ENCODE measurements around the gene TEKT5. TPM values are rescaled to one million over a fixed set of nuclear protein-coding genes. Genes with fewer than 3 reads are reported as not detected.
"Not testable (repeated sequence)": the region's sequence is repeated elsewhere in the genome, so short reads cannot be mapped to it uniquely, and the experiment has no call there.

The TEKT5 gene
- total RNA-seq, 1 donor from 2014 or later, result not detected

DNA sequence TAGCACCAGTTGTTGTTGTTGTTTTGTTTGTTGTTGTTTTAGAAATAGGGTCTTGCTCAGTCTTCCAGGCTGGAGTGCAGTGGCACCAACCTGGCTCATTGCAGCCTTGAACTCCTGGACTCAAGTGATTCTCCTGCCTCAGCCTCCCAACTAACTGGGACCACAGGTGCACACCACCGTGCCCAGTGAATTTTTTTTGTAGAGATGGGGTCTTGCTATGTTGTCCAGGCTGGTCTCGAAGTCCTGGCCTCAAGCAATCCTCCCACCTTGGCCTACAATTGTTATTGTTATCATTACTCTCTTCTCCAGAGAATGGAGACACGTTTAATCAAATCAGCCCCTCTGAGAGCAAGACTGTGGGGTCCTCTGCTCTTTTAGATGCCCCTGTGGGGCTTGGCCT lies 71.7 kb downstream of the TEKT5 start:
- no peak overlapping the region for H3K4me3 ChIP-seq (ENCODE audit: low read length in 3 of 3)
- H3K36me3 ChIP-seq (ENCODE audit: control insufficient read depth in 3 of 3, insufficient read depth in 3 of 3, low read length in 3 of 3), result no peaks in the 10 kb centered on the region
- peaks cover 3 to 16% (median 4%) of the 10 kb centered on the region in 3 donors for H3K27me3 ChIP-seq (ENCODE audit: control insufficient read depth in 3 of 3, insufficient read depth in 3 of 3, low read length in 3 of 3)
- no peak overlapping the region for H3K9ac ChIP-seq (ENCODE audit: low read depth in 1 of 3, low read length in 3 of 3)
- H3K9me3 ChIP-seq (ENCODE audit: control insufficient read depth in 3 of 3, low read length in 3 of 3), result no peaks in the 10 kb centered on the region
- peaks cover 0 to 6% (median 2%) of the 10 kb centered on the region in 3 donors for H3K4me1 ChIP-seq (ENCODE audit: control insufficient read depth in 3 of 3, insufficient read depth in 3 of 3, low read length in 3 of 3)
- H3K27ac ChIP-seq (ENCODE audit: low read depth, low read length), result no peak overlapping the region

DNA sequence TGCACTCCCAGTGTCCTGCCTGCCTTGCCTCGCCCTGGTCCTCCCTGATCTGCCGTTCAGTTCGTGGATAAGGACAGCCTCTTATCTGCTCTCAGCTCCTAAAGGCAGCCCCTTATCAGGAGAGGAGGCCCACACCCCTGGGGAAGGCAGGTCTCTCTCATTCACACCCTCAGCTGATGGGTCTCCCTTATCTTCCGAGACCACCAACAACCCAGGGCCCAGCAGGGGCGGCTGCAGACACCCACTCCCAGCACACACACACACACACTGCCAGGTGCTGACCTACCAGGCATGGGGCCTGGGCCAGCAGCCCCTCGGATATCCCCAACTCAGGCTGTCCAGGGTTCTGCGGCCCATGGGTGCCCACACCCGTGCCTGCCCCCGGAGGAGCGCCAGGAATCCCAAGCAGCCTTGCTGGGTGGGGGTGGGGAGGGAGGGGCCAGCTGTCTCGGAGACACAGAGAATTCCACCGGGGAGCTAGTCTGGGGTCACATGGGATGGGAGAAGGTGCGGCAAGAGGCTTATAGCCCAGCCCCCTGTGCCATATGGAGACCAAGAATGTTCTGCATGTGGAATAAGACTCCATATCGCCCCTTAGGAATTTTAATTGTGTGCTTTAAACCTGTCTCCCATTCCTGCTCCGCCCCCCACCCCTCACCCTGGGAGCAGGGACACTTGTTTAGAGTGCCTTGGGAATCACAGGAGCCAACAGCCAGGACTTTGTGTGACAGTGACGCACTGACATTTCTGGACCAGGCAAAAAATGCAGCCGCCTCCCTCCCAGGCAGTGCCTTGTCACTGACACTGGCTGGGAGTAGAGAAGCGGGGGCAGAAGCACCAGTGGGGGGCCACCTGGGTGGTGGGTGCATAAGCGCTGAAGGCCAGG lies 72.5 kb downstream of the TEKT5 start:
- H3K4me3 ChIP-seq (ENCODE audit: low read length in 3 of 3), result no peak overlapping the region
- H3K9me3 ChIP-seq (ENCODE audit: control insufficient read depth in 3 of 3, low read length in 3 of 3), result no peaks in the 10 kb centered on the region
- H3K4me1 ChIP-seq (ENCODE audit: control insufficient read depth in 3 of 3, insufficient read depth in 3 of 3, low read length in 3 of 3), result peaks cover 2 to 6% (median 5%) of the 10 kb centered on the region in 3 donors
- H3K27ac ChIP-seq (ENCODE audit: low read depth, low read length), result no peak overlapping the region
- no peaks in the 10 kb centered on the region for H3K36me3 ChIP-seq (ENCODE audit: control insufficient read depth in 3 of 3, insufficient read depth in 3 of 3, low read length in 3 of 3)
- peaks cover 3 to 19% (median 4%) of the 10 kb centered on the region in 3 donors for H3K27me3 ChIP-seq (ENCODE audit: control insufficient read depth in 3 of 3, insufficient read depth in 3 of 3, low read length in 3 of 3)
- no peak overlapping the region for H3K9ac ChIP-seq (ENCODE audit: low read depth in 1 of 3, low read length in 3 of 3)

DNA sequence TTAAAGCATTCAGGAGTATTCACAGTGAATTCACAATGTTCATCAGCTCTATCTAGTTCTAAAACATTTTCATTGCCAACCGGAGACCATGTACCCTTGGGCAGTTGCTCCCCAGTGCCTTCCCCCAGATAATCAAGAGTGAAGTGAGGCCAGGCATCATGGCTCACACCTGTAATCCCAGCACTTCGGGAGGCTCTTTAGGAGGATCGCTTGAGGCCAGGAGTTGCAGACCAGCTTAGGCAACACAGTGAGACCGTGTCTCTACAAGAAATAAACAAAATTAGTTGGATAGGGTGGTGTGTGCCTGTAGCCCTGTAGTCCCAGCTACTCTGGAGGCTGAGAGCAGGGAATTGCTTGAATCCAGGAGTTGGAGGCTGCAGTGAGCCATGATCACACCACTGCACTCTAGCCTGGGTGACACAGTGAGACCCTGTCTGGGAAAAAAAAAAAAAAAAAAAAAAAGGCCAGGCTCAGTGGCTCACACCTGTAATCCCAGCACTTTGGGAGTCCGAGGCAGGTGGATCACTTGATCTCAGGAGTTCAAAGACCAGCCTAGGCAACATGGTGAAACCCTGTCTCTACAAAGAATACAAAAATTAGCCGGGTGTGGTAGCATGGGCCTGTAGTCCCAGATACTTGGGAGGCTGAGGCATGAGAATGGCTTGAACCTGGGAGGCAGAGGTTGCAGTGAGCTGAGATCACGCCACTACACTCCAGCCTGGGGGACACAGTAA lies 73.3 kb downstream of the TEKT5 start:
- peaks cover 3 to 21% (median 7%) of the 10 kb centered on the region in 3 donors for H3K27me3 ChIP-seq (ENCODE audit: control insufficient read depth in 3 of 3, insufficient read depth in 3 of 3, low read length in 3 of 3)
- not testable (repeated sequence) for H3K4me3 ChIP-seq (ENCODE audit: low read length in 3 of 3); H3K27ac ChIP-seq (ENCODE audit: low read depth, low read length); H3K9me3 ChIP-seq (ENCODE audit: control insufficient read depth in 3 of 3, low read length in 3 of 3); H3K9ac ChIP-seq (ENCODE audit: low read depth in 1 of 3, low read length in 3 of 3); H3K36me3 ChIP-seq (ENCODE audit: control insufficient read depth in 3 of 3, insufficient read depth in 3 of 3, low read length in 3 of 3)
- peaks cover 9 to 11% (median 9%) of the 10 kb centered on the region in 3 donors for H3K4me1 ChIP-seq (ENCODE audit: control insufficient read depth in 3 of 3, insufficient read depth in 3 of 3, low read length in 3 of 3)

DNA sequence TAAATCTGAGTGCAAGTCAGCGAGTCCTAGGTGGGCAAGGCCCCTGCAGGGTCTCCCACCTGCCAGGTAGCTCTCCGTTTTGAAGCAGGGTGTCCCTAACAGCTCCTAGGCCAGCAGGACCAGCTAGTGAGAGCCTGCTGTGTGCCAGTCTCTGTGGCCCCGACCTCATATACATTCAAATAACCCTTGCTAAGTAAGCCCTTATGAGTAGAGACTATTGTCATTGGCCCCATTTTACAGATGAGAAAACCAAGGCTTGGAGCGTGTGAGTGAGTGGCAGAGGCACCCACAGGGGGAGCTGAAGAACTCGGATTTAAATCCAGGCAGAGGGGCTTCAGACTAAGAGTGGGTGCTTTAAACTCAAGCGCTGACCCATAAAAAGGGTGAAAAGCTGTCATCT lies 74.6 kb downstream of the TEKT5 start:
- no peak overlapping the region for H3K9ac ChIP-seq (ENCODE audit: low read depth in 1 of 3, low read length in 3 of 3)
- H3K4me1 ChIP-seq (ENCODE audit: control insufficient read depth in 3 of 3, insufficient read depth in 3 of 3, low read length in 3 of 3), result peaks cover 9 to 11% (median 9%) of the 10 kb centered on the region in 3 donors
- H3K27me3 ChIP-seq (ENCODE audit: control insufficient read depth in 3 of 3, insufficient read depth in 3 of 3, low read length in 3 of 3), result peaks cover 3 to 21% (median 7%) of the 10 kb centered on the region in 3 donors
- no peak overlapping the region for H3K27ac ChIP-seq (ENCODE audit: low read depth, low read length)
- H3K9me3 ChIP-seq (ENCODE audit: control insufficient read depth in 3 of 3, low read length in 3 of 3), result no peaks in the 10 kb centered on the region
- no peaks in the 10 kb centered on the region for H3K36me3 ChIP-seq (ENCODE audit: control insufficient read depth in 3 of 3, insufficient read depth in 3 of 3, low read length in 3 of 3)
- H3K4me3 ChIP-seq (ENCODE audit: low read length in 3 of 3), result no peak overlapping the region

DNA sequence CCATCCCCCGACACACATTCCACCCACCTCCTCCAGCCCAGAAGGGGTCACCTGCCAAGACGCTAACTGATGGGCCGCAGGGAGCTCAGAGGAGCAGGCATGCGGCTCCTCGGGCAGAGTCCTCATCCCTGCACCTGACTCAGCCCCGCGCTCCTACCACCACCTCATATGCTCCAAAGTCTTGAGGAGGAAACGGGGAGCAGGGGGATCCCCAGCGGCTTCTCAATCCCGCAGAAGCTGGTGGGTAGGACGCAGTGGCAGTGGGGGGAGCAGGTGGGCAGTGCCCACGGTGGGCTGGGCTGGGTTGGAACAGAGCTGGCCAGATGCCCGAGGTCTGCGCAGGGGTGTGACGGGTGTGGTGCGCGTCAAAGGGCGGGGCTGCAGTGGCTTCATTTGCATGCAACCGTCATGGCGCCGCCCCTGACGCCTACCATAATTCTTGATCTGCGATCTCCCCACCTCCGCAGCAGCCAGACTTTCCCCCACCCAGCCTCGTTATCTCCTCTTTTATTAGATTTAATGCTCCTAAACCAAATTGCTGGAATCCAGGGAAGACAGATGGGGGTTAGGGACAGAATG lies 75.4 kb downstream of the TEKT5 start:
- Histone ChIP-seq H3K27me3 (ENCODE audit: control insufficient read depth in 3 of 3, insufficient read depth in 3 of 3, low read length in 3 of 3) (peaks cover 3 to 21% (median 7%) of the 10 kb centered on the region in 3 donors), H3K4me3 (ENCODE audit: low read length in 3 of 3) (peak overlapping the region in 2 of 3 donors; percentile 19 to 35), H3K9me3 (ENCODE audit: control insufficient read depth in 3 of 3, low read length in 3 of 3) (no peaks in the 10 kb centered on the region), H3K4me1 (ENCODE audit: control insufficient read depth in 3 of 3, insufficient read depth in 3 of 3, low read length in 3 of 3) (peaks cover 9 to 11% (median 9%) of the 10 kb centered on the region in 3 donors), H3K9ac (ENCODE audit: low read depth in 1 of 3, low read length in 3 of 3) (no peak overlapping the region), H3K36me3 (ENCODE audit: control insufficient read depth in 3 of 3, insufficient read depth in 3 of 3, low read length in 3 of 3) (no peaks in the 10 kb centered on the region), H3K27ac (ENCODE audit: low read depth, low read length) (no peak overlapping the region)

DNA sequence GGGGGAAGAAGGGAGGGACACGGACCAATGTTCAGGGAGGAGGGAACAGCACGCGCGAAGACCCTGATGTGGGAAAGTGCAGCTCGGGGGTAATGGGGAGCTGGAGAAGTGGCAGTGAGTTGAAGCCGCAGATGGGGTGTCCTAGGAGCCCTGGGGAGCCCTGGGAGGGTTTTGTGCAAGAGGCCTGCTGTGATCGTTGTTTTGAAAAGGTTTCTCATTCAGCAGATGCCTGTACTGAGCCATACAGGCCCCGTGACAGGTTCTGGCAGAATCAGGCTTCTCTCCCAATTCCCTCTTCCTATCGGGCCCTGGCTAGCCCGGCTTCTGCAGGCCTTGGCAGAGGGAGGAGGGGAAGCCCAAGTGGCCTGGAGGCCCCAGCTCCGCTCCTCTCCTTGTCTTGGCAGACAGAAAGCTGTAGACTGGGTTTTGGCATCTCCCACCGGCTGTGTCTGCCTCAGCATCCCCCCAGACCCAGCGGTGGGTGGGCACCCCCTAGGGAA lies 76.0 kb downstream of the TEKT5 start:
- Histone ChIP-seq H3K27me3 (ENCODE audit: control insufficient read depth in 3 of 3, insufficient read depth in 3 of 3, low read length in 3 of 3) (peaks cover 3 to 21% (median 7%) of the 10 kb centered on the region in 3 donors), H3K4me3 (ENCODE audit: low read length in 3 of 3) (no peak overlapping the region), H3K9ac (ENCODE audit: low read depth in 1 of 3, low read length in 3 of 3) (no peak overlapping the region), H3K27ac (ENCODE audit: low read depth, low read length) (no peak overlapping the region), H3K36me3 (ENCODE audit: control insufficient read depth in 3 of 3, insufficient read depth in 3 of 3, low read length in 3 of 3) (no peaks in the 10 kb centered on the region), H3K4me1 (ENCODE audit: control insufficient read depth in 3 of 3, insufficient read depth in 3 of 3, low read length in 3 of 3) (peaks cover 9 to 11% (median 9%) of the 10 kb centered on the region in 3 donors), H3K9me3 (ENCODE audit: control insufficient read depth in 3 of 3, low read length in 3 of 3) (no peaks in the 10 kb centered on the region)

DNA sequence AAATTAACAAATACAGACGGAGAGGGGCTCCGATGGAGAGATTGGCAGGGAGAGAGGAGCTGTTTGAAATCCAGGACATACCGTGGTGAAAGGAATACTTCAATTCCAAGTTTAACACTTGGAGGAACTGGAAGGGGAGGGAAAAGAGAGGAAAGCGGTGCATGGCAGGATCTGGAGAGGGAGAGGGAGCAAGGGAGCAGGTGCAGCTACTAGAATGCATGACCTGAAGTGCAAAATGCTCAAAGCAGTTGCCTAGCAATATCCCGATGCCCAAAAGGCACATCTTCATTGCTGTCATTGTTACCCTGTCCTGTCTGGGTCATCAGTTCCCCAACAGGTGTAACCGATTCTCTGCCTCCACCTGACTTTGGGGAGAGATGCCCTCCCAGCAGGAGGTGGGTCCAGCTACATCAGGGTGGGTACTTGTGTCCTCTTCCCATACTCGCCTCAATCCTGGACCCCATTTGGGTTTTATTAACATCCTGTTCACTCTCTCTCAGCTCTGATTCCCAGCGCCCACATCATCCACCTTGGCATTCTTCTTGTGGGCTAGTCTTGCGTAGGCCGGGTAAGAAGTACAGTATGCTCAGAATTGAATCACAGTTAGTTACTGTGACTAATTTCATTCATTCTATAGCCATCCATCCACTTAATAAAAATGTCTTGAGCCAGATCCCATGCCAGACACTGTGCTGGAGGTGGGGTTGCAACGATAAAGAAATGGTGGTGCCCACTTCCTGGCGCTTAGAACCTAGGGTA lies 76.9 kb downstream of the TEKT5 start:
- peaks cover 9 to 11% (median 9%) of the 10 kb centered on the region in 3 donors for H3K4me1 ChIP-seq (ENCODE audit: control insufficient read depth in 3 of 3, insufficient read depth in 3 of 3, low read length in 3 of 3)
- H3K4me3 ChIP-seq (ENCODE audit: low read length in 3 of 3), result no peak overlapping the region
- H3K9ac ChIP-seq (ENCODE audit: low read depth in 1 of 3, low read length in 3 of 3), result no peak overlapping the region
- H3K36me3 ChIP-seq (ENCODE audit: control insufficient read depth in 3 of 3, insufficient read depth in 3 of 3, low read length in 3 of 3), result no peaks in the 10 kb centered on the region
- no peaks in the 10 kb centered on the region for H3K9me3 ChIP-seq (ENCODE audit: control insufficient read depth in 3 of 3, low read length in 3 of 3)
- H3K27ac ChIP-seq (ENCODE audit: low read depth, low read length), result no peak overlapping the region
- H3K27me3 ChIP-seq (ENCODE audit: control insufficient read depth in 3 of 3, insufficient read depth in 3 of 3, low read length in 3 of 3), result peaks cover 3 to 21% (median 7%) of the 10 kb centered on the region in 3 donors

DNA sequence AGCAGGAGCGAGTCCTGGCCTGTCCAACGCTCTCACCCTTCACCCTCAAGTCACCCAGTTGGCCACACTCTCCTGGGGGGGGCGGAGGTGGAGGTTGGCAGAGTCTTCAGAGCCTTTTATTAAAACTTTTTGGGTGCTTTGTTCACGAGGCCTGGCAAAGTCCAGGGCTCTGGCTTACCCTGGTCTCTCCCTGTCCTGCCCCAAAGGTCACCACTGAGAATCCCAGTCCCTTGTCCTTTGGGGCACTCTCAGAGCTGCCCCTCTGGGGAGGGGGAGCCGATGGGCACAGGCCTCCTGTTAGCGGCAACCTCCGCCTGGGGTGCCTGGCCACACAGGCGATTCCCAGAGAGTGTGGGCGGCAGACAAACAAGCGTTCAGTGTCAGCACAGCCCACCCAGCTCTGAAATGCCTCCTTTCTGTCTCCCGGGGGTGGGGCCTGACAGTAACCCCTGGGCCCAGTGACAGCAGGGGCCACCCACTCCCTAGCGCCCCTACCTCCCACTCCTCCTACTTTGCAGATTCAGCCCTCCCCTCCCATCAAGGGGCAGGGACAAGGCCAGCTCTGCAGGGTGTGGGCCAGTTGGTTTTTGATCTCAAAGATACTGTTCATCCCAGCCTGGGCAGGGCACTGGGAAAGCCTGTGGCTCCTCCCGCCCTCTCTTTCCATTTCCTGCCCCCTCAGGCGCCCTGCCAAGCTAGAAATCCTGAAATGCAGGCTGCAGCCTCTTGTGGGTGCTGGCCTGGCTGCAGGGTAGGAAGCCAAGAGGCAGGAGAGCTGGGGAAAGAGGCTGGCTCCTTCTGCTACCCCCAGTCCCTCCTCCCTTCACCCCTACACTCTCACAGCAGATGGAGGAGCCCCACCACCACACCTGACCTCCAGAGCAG lies 77.7 kb downstream of the TEKT5 start:
- Histone ChIP-seq H3K27ac (ENCODE audit: low read depth, low read length) (no peak overlapping the region), H3K36me3 (ENCODE audit: control insufficient read depth in 3 of 3, insufficient read depth in 3 of 3, low read length in 3 of 3) (no peaks in the 10 kb centered on the region), H3K27me3 (ENCODE audit: control insufficient read depth in 3 of 3, insufficient read depth in 3 of 3, low read length in 3 of 3) (peaks cover 3 to 21% (median 7%) of the 10 kb centered on the region in 3 donors), H3K9me3 (ENCODE audit: control insufficient read depth in 3 of 3, low read length in 3 of 3) (no peaks in the 10 kb centered on the region), H3K9ac (ENCODE audit: low read depth in 1 of 3, low read length in 3 of 3) (peak overlapping the region in 1 of 3 donors; percentile 33), H3K4me1 (ENCODE audit: control insufficient read depth in 3 of 3, insufficient read depth in 3 of 3, low read length in 3 of 3) (peaks cover 9 to 11% (median 9%) of the 10 kb centered on the region in 3 donors), H3K4me3 (ENCODE audit: low read length in 3 of 3) (no peak overlapping the region)
